ENCODE data around the gene LCLAT1. TPM values are rescaled to one million over a fixed set of nuclear protein-coding genes. Genes with fewer than 3 reads are reported as not detected.
A peak's percentile ranks its signal among the peaks of the same experiment; 100 is the strongest.

The LCLAT1 gene
- total RNA-seq, 6 donors from 2014 or later, result 7.0 to 21.9 (median 12.4) TPM

DNA sequence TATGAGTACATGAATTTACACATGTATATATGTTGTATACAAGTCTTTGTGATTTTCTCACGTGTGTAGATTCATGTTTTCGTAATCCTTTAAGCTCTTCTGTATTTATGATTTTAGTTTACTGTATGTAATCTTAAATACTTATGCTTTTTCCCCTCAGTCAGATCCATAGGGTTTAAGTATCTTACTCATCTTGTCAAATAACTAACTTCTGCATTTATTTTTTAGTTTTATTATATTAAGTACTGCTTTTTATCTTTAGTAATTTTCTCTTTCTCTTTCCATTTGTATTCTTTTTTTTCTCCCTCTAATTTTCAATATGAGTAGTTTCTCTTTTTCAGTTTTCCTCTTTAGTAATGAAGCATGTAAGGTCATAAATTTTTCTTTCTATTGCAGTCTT, 179.4 kb downstream of the LCLAT1 start:
- no peaks in the 10 kb centered on the region for H3K27me3 ChIP-seq
- TF ChIP-seq POLR2AphosphoS5 (IDR thresholded peaks at IDR 0.05) (no peak), EP300 (IDR thresholded peaks at IDR 0.05) (no peak), POLR2A (IDR thresholded peaks at IDR 0.05) (no peak)
- TF ChIP-seq, protein P1, sequence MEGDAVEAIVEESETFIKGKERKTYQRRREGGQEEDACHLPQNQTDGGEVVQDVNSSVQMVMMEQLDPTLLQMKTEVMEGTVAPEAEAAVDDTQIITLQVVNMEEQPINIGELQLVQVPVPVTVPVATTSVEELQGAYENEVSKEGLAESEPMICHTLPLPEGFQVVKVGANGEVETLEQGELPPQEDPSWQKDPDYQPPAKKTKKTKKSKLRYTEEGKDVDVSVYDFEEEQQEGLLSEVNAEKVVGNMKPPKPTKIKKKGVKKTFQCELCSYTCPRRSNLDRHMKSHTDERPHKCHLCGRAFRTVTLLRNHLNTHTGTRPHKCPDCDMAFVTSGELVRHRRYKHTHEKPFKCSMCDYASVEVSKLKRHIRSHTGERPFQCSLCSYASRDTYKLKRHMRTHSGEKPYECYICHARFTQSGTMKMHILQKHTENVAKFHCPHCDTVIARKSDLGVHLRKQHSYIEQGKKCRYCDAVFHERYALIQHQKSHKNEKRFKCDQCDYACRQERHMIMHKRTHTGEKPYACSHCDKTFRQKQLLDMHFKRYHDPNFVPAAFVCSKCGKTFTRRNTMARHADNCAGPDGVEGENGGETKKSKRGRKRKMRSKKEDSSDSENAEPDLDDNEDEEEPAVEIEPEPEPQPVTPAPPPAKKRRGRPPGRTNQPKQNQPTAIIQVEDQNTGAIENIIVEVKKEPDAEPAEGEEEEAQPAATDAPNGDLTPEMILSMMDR (IDR thresholded peaks at IDR 0.05), result no peak
- no peaks in the 10 kb centered on the region for H3K36me3 ChIP-seq
- no peaks in the 10 kb centered on the region for H3K4me1 ChIP-seq
- DNase-seq (no peak), ATAC-seq (ENCODE audit: low FRiP score in 2 of 2) (no peak)
- no peak overlapping the region for H3K4me3 ChIP-seq
- no peak overlapping the region for H3K27ac ChIP-seq
- 58 to 90% methylated on average over 2 of the region's 2 CpGs for WGBS, 2 donors
- H3K9me3 ChIP-seq, result no peaks in the 10 kb centered on the region

DNA sequence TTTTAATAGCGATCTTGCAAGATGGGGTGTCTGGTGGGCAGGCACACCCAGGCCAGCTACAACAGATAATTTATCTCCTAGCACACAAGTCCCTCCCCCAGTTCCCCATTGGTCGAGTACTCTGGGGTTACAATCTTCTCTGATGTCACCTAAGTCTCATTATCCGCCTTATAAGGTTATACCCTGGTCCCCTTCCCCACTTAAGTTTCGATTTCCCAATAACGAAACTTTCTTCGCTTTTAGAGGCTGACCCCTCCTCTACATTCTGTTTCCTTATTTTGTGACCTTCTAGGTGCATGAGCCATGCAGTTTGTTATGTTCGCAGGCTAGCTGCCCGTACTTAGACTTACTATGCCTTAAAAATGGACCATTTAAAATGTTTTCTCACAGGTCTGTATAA, 180.1 kb downstream of the LCLAT1 start:
- no peak overlapping the region for H3K4me3 ChIP-seq
- DNase-seq (no peak), ATAC-seq (ENCODE audit: low FRiP score in 2 of 2) (no peak)
- H3K36me3 ChIP-seq, result no peaks in the 10 kb centered on the region
- WGBS, 2 donors, result 95 to 97% methylated on average over 8 of the region's 8 CpGs
- no peaks in the 10 kb centered on the region for H3K4me1 ChIP-seq
- H3K27me3 ChIP-seq, result no peaks in the 10 kb centered on the region
- TF ChIP-seq POLR2AphosphoS5 (IDR thresholded peaks at IDR 0.05), result no peak
- no peak for TF ChIP-seq EP300 (IDR thresholded peaks at IDR 0.05)
- TF ChIP-seq, protein P1 (IDR thresholded peaks at IDR 0.05), result no peak
- no peak for TF ChIP-seq POLR2A (IDR thresholded peaks at IDR 0.05)
- H3K9me3 ChIP-seq, result no peaks in the 10 kb centered on the region
- H3K27ac ChIP-seq, result no peak overlapping the region

DNA sequence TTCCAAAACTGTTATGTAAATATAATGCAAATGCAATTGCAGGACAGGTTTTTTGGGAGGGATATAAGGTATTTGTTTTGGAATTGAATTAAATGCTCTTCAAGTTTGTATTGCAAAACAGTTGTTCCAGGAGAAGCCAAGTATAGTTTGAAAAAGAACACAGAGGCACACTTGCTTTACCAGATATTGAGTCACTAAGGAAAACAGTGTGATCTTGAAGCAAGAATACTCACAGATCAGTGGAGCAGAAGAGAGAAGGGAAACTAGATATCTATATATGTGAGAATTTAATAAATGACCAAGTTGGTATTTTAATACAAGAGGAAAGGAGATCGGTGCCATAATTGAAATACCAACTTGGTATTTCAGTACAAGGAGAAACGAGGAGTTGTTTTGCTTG, 181.3 kb downstream of the LCLAT1 start:
- no peaks in the 10 kb centered on the region for H3K9me3 ChIP-seq
- TF ChIP-seq EP300 (IDR thresholded peaks at IDR 0.05) (no peak), POLR2AphosphoS5 (IDR thresholded peaks at IDR 0.05) (no peak), POLR2A (IDR thresholded peaks at IDR 0.05) (no peak)
- TF ChIP-seq, protein P1 (IDR thresholded peaks at IDR 0.05), result no peak
- no peaks in the 10 kb centered on the region for H3K4me1 ChIP-seq
- H3K27me3 ChIP-seq, result no peaks in the 10 kb centered on the region
- no peaks in the 10 kb centered on the region for H3K36me3 ChIP-seq
- H3K4me3 ChIP-seq, result no peak overlapping the region
- WGBS, 2 donors, result 88 to 94% methylated on average over 2 of the region's 2 CpGs
- no peak overlapping the region for H3K27ac ChIP-seq
- no peak for ATAC-seq (ENCODE audit: low FRiP score in 2 of 2)
- no peak for DNase-seq

DNA sequence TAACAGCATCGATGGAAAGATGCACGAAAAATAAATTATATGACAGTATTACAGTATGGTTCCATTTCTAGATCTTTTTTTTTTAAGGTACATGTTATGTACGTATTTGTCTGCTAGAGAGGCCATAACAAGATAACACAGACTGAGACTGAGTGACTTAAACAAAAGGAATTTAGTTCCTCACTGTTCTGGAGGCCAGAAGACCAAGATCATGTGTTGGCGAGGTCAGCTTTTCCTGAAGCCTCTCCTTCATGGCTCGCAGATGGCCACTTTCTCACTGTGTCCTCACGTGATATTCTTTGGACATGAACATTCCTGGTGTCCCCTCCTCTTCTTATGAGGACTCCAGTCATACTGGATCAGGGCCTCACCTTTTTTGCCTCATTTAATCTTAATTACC, 182.8 kb downstream of the LCLAT1 start:
- H3K9me3 ChIP-seq, result no peaks in the 10 kb centered on the region
- WGBS, 2 donors, result 93 to 97% methylated on average over 6 of the region's 6 CpGs
- no peak for DNase-seq
- H3K4me3 ChIP-seq, result no peak overlapping the region
- no peaks in the 10 kb centered on the region for H3K27me3 ChIP-seq
- no peaks in the 10 kb centered on the region for H3K36me3 ChIP-seq
- H3K27ac ChIP-seq, result no peak overlapping the region
- H3K4me1 ChIP-seq, result no peaks in the 10 kb centered on the region
- ATAC-seq (ENCODE audit: low FRiP score in 2 of 2), result peak in 1 of 2 donors; percentile 34
- TF ChIP-seq POLR2A (IDR thresholded peaks at IDR 0.05) (no peak), EP300 (IDR thresholded peaks at IDR 0.05) (no peak), POLR2AphosphoS5 (IDR thresholded peaks at IDR 0.05) (no peak)

DNA sequence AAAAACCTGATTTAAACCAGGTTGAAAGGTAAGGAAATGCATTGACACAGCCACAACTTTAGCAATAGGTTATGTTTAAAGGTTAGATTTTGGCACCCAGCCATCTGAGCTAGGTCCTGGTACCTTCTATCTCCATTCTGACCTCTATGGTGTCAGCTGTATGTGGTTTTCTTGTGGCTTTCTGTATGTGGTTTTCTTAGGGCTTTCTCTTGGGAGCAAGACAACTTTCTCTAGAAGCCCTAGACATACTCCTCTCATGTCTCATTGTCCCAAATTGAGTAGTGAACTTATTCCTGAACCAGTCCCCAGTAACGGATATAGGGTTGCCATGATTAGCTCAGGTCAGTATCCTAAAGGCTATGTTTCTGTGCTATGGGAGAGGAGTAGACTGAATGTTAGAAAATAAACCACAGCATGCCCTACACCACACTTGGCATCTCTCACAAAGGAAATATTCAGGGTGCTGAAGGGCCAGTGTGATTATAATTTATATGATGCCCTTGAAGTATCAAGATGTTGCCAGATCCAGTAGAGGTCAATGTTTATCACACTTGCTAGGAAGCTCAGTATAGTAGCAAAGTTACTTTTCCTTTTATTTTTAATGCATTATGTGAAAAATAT, 184.1 kb downstream of the LCLAT1 start:
- DNase-seq, result no peak
- WGBS, 2 donors, result 47 to 73% methylated on average over 1 of the region's 1 CpG
- no peaks in the 10 kb centered on the region for H3K27me3 ChIP-seq

More for the DNA sequence above, 184.1 kb downstream of the LCLAT1 start:
- no peak overlapping the region for H3K27ac ChIP-seq
- no peaks in the 10 kb centered on the region for H3K4me1 ChIP-seq
- no peak for ATAC-seq (ENCODE audit: low FRiP score in 2 of 2)
- no peak overlapping the region for H3K4me3 ChIP-seq
- no peaks in the 10 kb centered on the region for H3K9me3 ChIP-seq
- no peak for TF ChIP-seq POLR2A (IDR thresholded peaks at IDR 0.05)
- no peak for TF ChIP-seq EP300 (IDR thresholded peaks at IDR 0.05)
- no peak for TF ChIP-seq POLR2AphosphoS5 (IDR thresholded peaks at IDR 0.05)
- TF ChIP-seq, protein P1 (IDR thresholded peaks at IDR 0.05), result no peak
- no peaks in the 10 kb centered on the region for H3K36me3 ChIP-seq

All from upper lobe of left lung (tissue), 6 donors.